ENCODE data around the gene TMEM129.
"Not testable (repeated sequence)": the region's sequence is repeated elsewhere in the genome, so short reads cannot be mapped to it uniquely, and the experiment has no call there.

TMEM129 gene

GRCh38 chr4:1701671-1702070 is 19.5 kb downstream of the TMEM129 start:
- DNase-seq (ENCODE audit: low read depth in 1 of 2, low spot score in 1 of 2), result not testable (repeated sequence)

GRCh38 chr4:1695913-1696312 is 25.2 kb downstream of the TMEM129 start:
- DNase-seq (ENCODE audit: low read depth in 1 of 2, low spot score in 1 of 2), result no peak

- DNase-seq (ENCODE audit: low read depth in 1 of 2, low spot score in 1 of 2), result peak; percentile 54 to 61
These were observed 27.8 kb downstream of the TMEM129 start for GRCh38 chr4:1693131-1693896.

GRCh38 chr4:1691737-1692373 is 29.3 kb downstream of the TMEM129 start:
- no peak for DNase-seq (ENCODE audit: low read depth in 1 of 2, low spot score in 1 of 2)

GRCh38 chr4:1690698-1691097 is 30.4 kb downstream of the TMEM129 start:
- no peak for DNase-seq (ENCODE audit: low read depth in 1 of 2, low spot score in 1 of 2)

GRCh38 chr4:1686440-1687036 is 34.6 kb downstream of the TMEM129 start:
- no peak for DNase-seq (ENCODE audit: low read depth in 1 of 2, low spot score in 1 of 2)

GRCh38 chr4:1685235-1686150 is 35.6 kb downstream of the TMEM129 start:
- DNase-seq (ENCODE audit: low read depth in 1 of 2, low spot score in 1 of 2), result no peak

GRCh38 chr4:1684506-1685234 is 36.5 kb downstream of the TMEM129 start:
- peak in 1 of 2 donors; percentile 96 for DNase-seq (ENCODE audit: low read depth in 1 of 2, low spot score in 1 of 2)

- DNase-seq (ENCODE audit: low read depth in 1 of 2, low spot score in 1 of 2), result peak; percentile 18 to 89
These were observed 37.2 kb downstream of the TMEM129 start, which contains the start of gene FAM53A for GRCh38 chr4:1683736-1684505. Gene FAM53A, minus strand, starts transcription at chr4:1684313. Its CDS starts 15,572 bp downstream, at chr4:1668741.

GRCh38 chr4:1683261-1683735 is 37.8 kb downstream of the TMEM129 start:
- no peak for DNase-seq (ENCODE audit: low read depth in 1 of 2, low spot score in 1 of 2)

GRCh38 chr4:1682860-1683259 is 38.3 kb downstream of the TMEM129 start:
- no peak for DNase-seq (ENCODE audit: low read depth in 1 of 2, low spot score in 1 of 2)

- DNase-seq (ENCODE audit: low read depth in 1 of 2, low spot score in 1 of 2), result no peak
These were observed 42.9 kb downstream of the TMEM129 start for GRCh38 chr4:1678244-1678643.

GRCh38 chr4:1676605-1677525 is 44.3 kb downstream of the TMEM129 start:
- DNase-seq (ENCODE audit: low read depth in 1 of 2, low spot score in 1 of 2), result no peak

GRCh38 chr4:1675802-1676137 is 45.4 kb downstream of the TMEM129 start:
- DNase-seq (ENCODE audit: low read depth in 1 of 2, low spot score in 1 of 2), result no peak

GRCh38 chr4:1675136-1675801 is 45.9 kb downstream of the TMEM129 start:
- no peak for DNase-seq (ENCODE audit: low read depth in 1 of 2, low spot score in 1 of 2)

- no peak for DNase-seq (ENCODE audit: low read depth in 1 of 2, low spot score in 1 of 2)
These were observed 46.4 kb downstream of the TMEM129 start for GRCh38 chr4:1674682-1675081.

- DNase-seq (ENCODE audit: low read depth in 1 of 2, low spot score in 1 of 2), result no peak
These were observed 47.5 kb downstream of the TMEM129 start for GRCh38 chr4:1673671-1674070.

- not testable (repeated sequence) for DNase-seq (ENCODE audit: low read depth in 1 of 2, low spot score in 1 of 2)
These were observed 50.1 kb downstream of the TMEM129 start for GRCh38 chr4:1671011-1671410.

Data from stimulated activated CD4-positive, alpha-beta T cell treated with anti-CD3 and anti-CD28 coated beads, Interleukin-15, amount 100 ng/mL, for 1 hour (primary cell).